ENCODE results near the gene GSN. TPM values are rescaled to one million over a fixed set of nuclear protein-coding genes. Genes with fewer than 3 reads are reported as not detected.

Gene GSN
- total and polyA plus RNA-seq, 8 donors, result 215 to 909 (median 531) TPM

DNA sequence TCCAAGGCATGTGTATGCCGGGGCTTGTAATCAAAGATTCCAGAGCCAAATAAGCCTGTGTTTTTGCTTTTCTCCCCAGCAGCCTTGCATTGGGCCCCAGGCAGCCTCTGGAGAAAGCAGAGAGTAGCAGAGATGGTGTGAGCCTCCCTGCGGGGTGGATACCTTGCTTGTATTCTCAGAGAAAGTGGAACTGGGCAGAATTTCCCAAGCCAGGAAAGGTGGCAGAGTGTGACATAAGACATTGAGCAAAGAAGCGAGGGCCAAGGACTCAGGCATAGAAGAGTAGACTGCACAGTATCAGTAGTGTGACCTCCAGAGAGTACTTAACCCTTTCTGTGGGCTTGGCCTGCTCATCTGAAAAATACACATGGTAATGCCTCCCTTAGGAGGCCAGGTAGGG, 1.6 kb upstream of the GSN start:
- no peaks in the 10 kb centered on the region for H3K9me3 ChIP-seq
- TF ChIP-seq POLR2A (IDR thresholded peaks at IDR 0.05), result no peak
- H3K4me1 ChIP-seq, result peaks cover 26 to 58% (median 42%) of the 10 kb centered on the region in 4 donors
- 81 to 91% (median 87%) methylated on average over 3 of the region's 3 CpGs for WGBS, 5 donors
- no peaks in the 10 kb centered on the region for H3K36me3 ChIP-seq
- intact Hi-C loops (cut with DNase I; ENCODE audit: low total_unique reads), result loop anchor here (5.0 kb wide), 1 partner anchor 54 kb away; no protein-coding TSS in a partner anchor
- DNase-seq, result no peak
- H3K4me3 ChIP-seq, result no peak overlapping the region
- H3K27ac ChIP-seq, result peak overlapping the region in 4 of 5 donors; percentile 35 to 96 (median 70)
- no peaks in the 10 kb centered on the region for H3K27me3 ChIP-seq

DNA sequence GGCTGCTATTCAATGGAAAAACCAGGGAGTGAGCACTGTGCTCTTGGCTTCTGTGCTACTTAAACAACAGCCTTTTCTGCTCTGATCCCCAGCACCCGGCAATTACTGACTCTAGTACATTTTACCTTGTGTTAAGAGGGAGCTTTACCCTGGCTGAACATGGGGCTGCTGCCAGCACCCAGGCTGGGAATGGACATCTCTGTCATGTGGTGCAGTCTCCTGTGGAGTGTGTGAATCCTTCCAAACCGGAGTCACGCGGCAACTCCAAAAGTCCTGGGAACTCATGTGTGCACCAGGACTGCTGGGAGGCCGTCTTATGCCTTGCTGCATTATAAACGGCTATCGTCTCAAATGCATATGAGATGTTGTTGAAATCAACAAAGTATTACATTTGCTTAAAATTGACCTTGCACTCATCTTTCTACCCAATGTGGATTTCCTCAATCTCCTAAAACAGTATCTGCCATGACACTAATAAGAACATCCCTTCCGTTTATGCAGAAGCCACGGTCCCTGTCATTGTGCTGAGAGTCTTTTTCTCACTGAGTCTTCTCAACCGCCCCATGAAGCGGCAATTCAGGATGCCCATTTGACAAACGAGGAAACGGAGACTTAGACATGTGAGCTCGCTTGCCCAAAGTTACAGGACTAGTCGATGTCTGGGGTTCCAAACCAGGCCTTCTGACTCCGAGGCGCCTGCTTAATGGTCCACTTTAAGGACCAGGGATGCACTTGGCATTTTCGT, 884 bp upstream of the GSN start:
- Histone ChIP-seq H3K9me3 (no peaks in the 10 kb centered on the region), H3K4me3 (peak overlapping the region; percentile 79 to 90 (median 88)), H3K27me3 (no peaks in the 10 kb centered on the region), H3K27ac (peak overlapping the region; percentile 93 to 96 (median 95)), H3K36me3 (no peaks in the 10 kb centered on the region), H3K4me1 (peaks cover 33 to 58% (median 44%) of the 10 kb centered on the region in 4 donors)
- intact Hi-C loops (cut with DNase I; ENCODE audit: low total_unique reads), result loop anchor here (5.0 kb wide), 1 partner anchor 55 kb away; no protein-coding TSS in a partner anchor
- 71 to 84% (median 75%) methylated on average over 18 of the region's 18 CpGs for WGBS, 5 donors
- DNase-seq, result no peak
- TF ChIP-seq POLR2A (IDR thresholded peaks at IDR 0.05), result no peak
- TF ChIP-seq, protein P1, sequence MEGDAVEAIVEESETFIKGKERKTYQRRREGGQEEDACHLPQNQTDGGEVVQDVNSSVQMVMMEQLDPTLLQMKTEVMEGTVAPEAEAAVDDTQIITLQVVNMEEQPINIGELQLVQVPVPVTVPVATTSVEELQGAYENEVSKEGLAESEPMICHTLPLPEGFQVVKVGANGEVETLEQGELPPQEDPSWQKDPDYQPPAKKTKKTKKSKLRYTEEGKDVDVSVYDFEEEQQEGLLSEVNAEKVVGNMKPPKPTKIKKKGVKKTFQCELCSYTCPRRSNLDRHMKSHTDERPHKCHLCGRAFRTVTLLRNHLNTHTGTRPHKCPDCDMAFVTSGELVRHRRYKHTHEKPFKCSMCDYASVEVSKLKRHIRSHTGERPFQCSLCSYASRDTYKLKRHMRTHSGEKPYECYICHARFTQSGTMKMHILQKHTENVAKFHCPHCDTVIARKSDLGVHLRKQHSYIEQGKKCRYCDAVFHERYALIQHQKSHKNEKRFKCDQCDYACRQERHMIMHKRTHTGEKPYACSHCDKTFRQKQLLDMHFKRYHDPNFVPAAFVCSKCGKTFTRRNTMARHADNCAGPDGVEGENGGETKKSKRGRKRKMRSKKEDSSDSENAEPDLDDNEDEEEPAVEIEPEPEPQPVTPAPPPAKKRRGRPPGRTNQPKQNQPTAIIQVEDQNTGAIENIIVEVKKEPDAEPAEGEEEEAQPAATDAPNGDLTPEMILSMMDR (IDR thresholded peaks at IDR 0.05), result no peak
- TF ChIP-seq EP300 (IDR thresholded peaks at IDR 0.05), result no peak
- TF ChIP-seq POLR2AphosphoS5 (IDR thresholded peaks at IDR 0.05), result no peak

DNA sequence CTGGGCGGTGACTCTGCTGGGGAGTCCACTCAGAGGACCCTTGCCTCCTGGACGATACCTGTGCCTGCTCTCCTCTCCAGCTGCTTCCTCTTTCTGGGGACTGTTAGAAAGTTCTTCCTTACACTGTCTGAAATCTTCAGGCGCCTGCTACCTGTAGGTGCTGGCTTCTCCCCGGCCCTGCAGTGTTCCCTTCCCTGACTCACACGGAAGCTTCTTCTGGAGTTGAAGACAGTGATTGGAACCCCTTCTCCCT, 562 bp downstream of the GSN start:
- TF ChIP-seq, protein P1 (IDR thresholded peaks at IDR 0.05), result no peak
- no peak for TF ChIP-seq POLR2A (IDR thresholded peaks at IDR 0.05)
- no peak for TF ChIP-seq EP300 (IDR thresholded peaks at IDR 0.05)
- TF ChIP-seq POLR2AphosphoS5 (IDR thresholded peaks at IDR 0.05), result no peak
- peaks cover 40 to 69% (median 56%) of the 10 kb centered on the region in 4 donors for H3K4me1 ChIP-seq
- H3K27me3 ChIP-seq, result no peaks in the 10 kb centered on the region
- peak overlapping the region; percentile 79 to 90 (median 88) for H3K4me3 ChIP-seq
- H3K9me3 ChIP-seq, result no peaks in the 10 kb centered on the region
- no peaks in the 10 kb centered on the region for H3K36me3 ChIP-seq
- intact Hi-C loops (cut with DNase I; ENCODE audit: low total_unique reads), result loop anchor here (5.0 kb wide), 1 partner anchor 56 kb away; no protein-coding TSS in a partner anchor
- peak overlapping the region; percentile 93 to 96 (median 95) for H3K27ac ChIP-seq
- WGBS, 5 donors, result 1 to 9% (median 3%) methylated on average over 4 to 5 of the region's 5 CpGs
- DNase-seq, result no peak

DNA sequence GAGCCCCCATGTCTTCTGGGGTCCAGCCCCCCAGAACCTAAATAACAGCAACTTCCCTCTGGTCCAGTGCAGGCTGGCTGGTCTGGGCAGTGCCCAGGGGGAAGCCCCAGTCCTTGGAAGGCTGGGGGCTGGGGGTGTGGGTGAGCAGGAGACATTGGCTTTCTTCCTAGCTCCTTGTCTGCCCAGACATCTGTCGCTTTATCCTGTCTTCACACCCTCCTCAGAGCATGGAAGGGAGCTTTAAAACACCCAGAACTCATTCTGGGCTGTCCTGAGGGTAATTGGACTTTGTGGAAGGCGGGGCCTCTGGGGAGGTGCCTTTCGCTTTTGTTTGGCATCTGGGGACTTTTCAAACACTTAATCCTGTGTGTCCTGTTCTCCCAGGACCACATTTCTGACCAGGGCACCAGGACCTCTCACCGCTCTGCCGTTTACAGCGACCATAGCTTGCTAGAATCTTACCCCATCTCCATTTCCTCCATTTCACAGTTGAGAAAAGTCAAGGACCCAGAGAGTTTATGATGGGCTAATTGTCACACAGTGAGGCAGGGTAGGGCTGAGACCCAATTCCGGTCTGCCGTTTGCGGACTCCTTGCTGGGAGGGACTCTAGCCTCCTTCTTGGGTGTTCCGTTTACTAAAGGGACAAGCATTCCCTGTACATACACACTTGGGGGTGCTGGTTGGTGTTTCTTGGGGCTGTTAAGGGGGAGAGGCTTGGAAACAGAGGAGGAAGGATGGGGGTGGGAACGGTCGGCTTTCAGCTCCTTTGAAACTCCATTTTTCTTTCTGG, 1.1 kb downstream of the GSN start:
- peak; percentile 61 to 79 for DNase-seq
- TF ChIP-seq, protein P1 (IDR thresholded peaks at IDR 0.05), result no peak
- TF ChIP-seq POLR2AphosphoS5 (IDR thresholded peaks at IDR 0.05) (peak in 2 of 3 donors; percentile 72 to 75), EP300 (IDR thresholded peaks at IDR 0.05) (no peak), POLR2A (IDR thresholded peaks at IDR 0.05) (peak in 1 of 4 donors; percentile 33)
- intact Hi-C loops (cut with DNase I; ENCODE audit: low total_unique reads), result loop anchor here (5.0 kb wide), 1 partner anchor 57 kb away; no protein-coding TSS in a partner anchor
- WGBS, 5 donors, result 5 to 16% (median 11%) methylated on average over 12 of the region's 12 CpGs
- H3K4me3 ChIP-seq, result peak overlapping the region; percentile 79 to 90 (median 88)
- no peaks in the 10 kb centered on the region for H3K27me3 ChIP-seq
- H3K36me3 ChIP-seq, result no peaks in the 10 kb centered on the region
- peak overlapping the region; percentile 93 to 96 (median 95) for H3K27ac ChIP-seq
- H3K9me3 ChIP-seq, result no peaks in the 10 kb centered on the region
- H3K4me1 ChIP-seq, result peaks cover 40 to 74% (median 60%) of the 10 kb centered on the region in 4 donors
